Measurements from ENCODE around the gene ZNF200.
A peak's percentile ranks its signal among the peaks of the same experiment; 100 is the strongest.
"Not testable (repeated sequence)": the region's sequence is repeated elsewhere in the genome, so short reads cannot be mapped to it uniquely, and the experiment has no call there.

The ZNF200 gene

DNA sequence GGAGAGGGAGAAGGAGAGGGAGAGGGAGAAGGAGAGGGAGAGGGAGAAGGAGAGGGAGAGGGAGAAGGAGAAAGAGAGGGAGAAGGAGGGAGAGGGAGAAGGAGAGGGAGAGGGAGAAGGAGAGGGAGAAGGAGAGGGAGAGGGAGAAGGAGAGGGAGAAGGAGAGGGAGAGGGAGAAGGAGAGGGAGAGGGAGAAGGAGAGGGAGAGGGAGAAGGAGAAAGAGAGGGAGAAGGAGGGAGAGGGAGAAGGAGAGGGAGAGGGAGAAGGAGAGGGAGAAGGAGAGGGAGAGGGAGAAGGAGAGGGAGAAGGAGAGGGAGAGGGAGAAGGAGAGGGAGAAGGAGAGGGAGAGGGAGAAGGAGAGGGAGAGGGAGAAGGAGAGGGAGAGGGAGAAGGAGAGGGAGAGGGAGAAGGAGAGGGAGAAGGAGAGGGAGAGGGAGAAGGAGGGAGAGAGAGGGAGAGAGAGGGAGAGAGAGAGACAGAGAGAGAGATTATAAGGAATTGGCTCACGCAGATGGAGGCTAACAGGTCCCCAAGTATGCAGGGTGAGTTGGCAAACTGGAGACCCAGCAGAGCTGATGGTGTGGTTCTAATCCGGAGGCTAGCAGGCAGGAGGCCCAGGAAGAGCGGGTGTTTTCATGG is 37.1 kb downstream of the ZNF200 start:
- not testable (repeated sequence) for H3K36me3 Mint-ChIP-seq (ENCODE audit: low read depth); H3K4me1 Mint-ChIP-seq (ENCODE audit: low read depth); H3K27ac Mint-ChIP-seq; H3K4me3 Mint-ChIP-seq; H3K9me3 Mint-ChIP-seq
- peaks cover 34% of the 10 kb centered on the region for H3K27me3 Mint-ChIP-seq

DNA sequence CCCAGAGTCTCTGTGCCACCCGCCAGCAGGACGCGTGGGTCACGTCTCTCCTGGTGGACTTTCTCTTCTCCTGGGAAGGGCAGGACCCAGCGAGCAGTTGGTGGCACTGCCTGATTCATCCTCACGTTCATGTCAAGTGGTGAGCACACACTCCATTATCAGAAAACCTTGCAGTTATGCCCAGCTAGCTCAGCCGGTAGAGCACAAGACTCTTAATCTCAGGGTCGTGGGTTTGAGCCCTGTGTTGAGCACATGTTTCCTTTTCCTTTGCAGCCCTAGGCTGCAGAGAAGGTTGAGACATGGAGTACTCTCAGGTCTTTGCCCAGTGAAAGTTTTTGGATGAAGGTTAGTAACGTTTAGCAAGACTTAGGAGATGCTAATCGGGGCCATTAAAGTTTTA is 39.0 kb downstream of the ZNF200 start:
- Mint-ChIP-seq H3K36me3 (ENCODE audit: low read depth) (peaks cover 6% of the 10 kb centered on the region), H3K9me3 (no peaks in the 10 kb centered on the region), H3K27me3 (peaks cover 39% of the 10 kb centered on the region), H3K27ac (no peak overlapping the region), H3K4me1 (ENCODE audit: low read depth) (peaks cover 10% of the 10 kb centered on the region), H3K4me3 (no peak overlapping the region)

DNA sequence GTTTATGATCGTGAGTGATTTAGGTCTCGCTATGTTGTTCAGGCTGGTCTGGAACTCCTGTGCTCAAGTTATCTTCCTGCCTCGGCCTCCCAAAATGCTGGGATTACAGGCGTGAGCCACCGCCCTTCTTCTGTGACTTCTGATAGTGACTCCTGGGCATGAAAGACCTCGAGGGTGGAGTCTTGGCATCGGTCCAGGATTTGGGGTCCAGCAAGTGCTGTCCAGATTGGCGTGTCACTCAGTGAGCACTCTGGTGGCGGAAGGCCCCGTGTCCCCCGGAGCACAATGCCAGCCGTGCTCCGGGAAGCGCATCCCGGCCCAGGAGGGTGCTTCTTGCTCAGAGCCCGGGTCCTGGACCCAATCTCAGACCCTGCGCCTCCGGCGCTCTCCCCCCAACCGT is 40.2 kb downstream of the ZNF200 start:
- peaks cover 22% of the 10 kb centered on the region for H3K4me1 Mint-ChIP-seq (ENCODE audit: low read depth)
- no peak overlapping the region for H3K27ac Mint-ChIP-seq
- peaks cover 50% of the 10 kb centered on the region for H3K27me3 Mint-ChIP-seq
- no peaks in the 10 kb centered on the region for H3K9me3 Mint-ChIP-seq
- no peak overlapping the region for H3K4me3 Mint-ChIP-seq
- H3K36me3 Mint-ChIP-seq (ENCODE audit: low read depth): peaks cover 8% of the 10 kb centered on the region

DNA sequence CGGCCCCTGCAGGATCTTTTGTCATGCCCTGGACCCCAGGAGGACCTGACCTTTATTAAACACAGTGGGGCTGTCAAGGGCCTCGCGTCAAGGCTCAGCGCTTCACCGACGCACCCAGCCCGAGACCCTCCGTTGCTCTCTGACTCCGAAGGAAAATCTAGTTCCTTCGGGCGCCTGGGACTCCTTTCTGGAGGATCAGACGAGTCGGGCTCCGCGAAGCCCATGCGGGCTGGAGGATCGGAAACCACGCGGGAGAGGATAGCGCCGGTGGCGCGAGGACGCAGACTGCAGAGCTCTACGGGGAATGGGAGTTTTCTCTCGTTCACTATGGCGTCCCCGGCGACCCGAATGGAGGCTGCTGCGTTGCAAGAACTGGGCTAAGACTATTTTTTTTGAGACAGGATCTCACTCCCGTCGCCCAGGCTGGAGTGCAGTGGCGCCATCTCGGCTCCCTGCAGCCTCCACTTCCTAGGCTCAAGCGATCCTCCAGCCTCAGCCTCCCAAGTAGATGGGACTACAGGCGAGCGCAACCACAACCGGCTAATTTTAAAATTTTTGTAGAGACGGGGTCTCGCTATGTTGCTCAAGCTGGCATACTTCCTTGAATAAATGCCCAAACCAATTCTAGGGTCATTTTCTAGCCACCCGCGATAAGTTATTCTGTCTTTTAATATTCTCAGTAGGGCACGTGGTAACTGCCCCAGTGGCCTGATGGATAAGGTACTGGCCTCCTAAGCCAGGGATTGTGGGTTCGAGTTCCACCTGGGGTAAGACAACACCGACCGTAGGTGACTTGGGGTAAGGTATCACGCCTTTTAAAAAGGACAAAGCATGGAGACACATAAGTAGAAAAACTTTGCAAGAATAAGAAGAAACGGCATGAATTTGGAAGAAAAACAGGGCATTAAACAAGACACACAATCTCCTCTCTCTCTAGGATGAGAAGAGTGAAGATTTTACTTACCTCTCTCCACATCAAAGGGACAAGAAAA is 41.4 kb downstream of the ZNF200 start:
- H3K36me3 Mint-ChIP-seq (ENCODE audit: low read depth): peaks cover 13% of the 10 kb centered on the region
- H3K4me3 Mint-ChIP-seq: no peak overlapping the region
- no peak overlapping the region for H3K27ac Mint-ChIP-seq
- H3K27me3 Mint-ChIP-seq: peaks cover 62% of the 10 kb centered on the region
- H3K4me1 Mint-ChIP-seq (ENCODE audit: low read depth): peaks cover 34% of the 10 kb centered on the region
- H3K9me3 Mint-ChIP-seq: no peaks in the 10 kb centered on the region

DNA sequence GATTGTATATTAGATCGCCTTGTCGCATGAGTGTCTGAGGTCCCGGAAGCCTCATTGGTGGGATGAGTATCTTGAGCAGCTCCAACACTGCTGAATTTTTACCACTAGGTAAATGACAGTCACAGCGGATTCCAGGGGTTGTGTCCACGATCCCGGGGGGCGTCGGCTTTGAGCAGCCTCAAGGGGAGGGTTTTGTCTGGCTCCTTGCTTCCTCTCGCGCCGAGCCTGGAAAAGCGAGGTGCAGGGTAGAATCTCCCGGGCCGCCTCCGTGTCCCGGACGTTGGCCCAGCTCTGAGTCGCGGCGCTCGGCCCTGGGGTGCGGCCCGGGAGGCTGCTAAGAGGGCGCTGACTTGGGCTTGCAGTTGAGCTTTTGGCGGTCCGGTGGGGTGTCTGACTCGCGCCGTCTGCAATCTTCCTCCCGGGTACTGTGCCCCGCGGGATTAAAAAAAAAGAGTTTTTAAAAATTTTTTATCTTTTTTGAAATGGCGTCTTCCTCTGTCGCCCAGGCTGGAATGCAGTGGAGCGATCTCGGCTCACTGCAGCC is 42.4 kb downstream of the ZNF200 start:
- Mint-ChIP-seq H3K9me3 (no peaks in the 10 kb centered on the region), H3K4me1 (ENCODE audit: low read depth) (peaks cover 43% of the 10 kb centered on the region), H3K27ac (no peak overlapping the region), H3K36me3 (ENCODE audit: low read depth) (peaks cover 13% of the 10 kb centered on the region), H3K27me3 (peaks cover 70% of the 10 kb centered on the region), H3K4me3 (no peak overlapping the region)

DNA sequence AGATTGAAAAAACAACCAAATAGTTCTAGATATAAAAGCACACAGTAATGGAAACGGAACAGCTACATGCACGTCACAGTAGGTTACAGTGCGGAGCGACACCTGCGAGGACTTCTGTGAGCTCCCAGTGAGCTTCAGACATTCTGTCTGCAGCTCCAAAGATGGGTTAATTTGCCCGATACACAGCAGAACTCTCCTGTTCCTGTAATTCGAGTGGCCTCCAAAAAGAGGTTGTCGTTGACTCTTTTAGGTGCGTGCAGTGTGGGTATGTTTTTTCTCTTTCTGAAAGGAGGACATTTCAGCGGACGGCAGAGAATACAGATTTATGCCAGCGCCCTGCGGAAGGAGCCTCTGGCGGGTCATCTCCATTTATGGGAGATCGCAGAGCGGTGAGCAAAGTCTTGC is 44.0 kb downstream of the ZNF200 start:
- Mint-ChIP-seq H3K4me3 (peak overlapping the region; percentile 82), H3K27me3 (peaks cover 82% of the 10 kb centered on the region), H3K4me1 (ENCODE audit: low read depth) (peaks cover 50% of the 10 kb centered on the region), H3K27ac (peak overlapping the region; percentile 84), H3K36me3 (ENCODE audit: low read depth) (peaks cover 13% of the 10 kb centered on the region), H3K9me3 (no peaks in the 10 kb centered on the region)

DNA sequence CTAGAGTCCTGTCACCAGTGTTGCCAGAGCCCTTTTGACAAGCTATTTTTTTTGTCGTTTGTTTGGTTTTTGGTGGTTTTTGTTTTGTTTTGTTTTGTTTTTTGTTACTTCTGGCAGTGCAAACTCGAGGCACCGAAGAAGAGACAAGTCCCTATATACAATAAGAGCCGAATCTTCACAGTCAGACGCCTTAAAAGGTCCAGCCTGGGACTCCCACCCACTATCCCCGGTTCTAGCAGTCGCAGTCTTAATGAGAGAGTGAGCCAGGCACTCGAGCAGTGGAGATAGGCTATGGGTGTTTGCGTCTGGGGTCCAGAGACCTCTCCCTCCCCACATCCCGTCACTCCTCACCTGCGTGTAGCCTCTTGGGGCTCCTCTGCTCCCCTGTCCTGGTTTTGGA is 45.1 kb downstream of the ZNF200 start:
- H3K27ac Mint-ChIP-seq: peak overlapping the region; percentile 87
- peak overlapping the region; percentile 81 for H3K4me3 Mint-ChIP-seq
- H3K4me1 Mint-ChIP-seq (ENCODE audit: low read depth): peaks cover 53% of the 10 kb centered on the region
- H3K9me3 Mint-ChIP-seq: no peaks in the 10 kb centered on the region
- H3K27me3 Mint-ChIP-seq: peaks cover 85% of the 10 kb centered on the region
- peaks cover 13% of the 10 kb centered on the region for H3K36me3 Mint-ChIP-seq (ENCODE audit: low read depth)

DNA sequence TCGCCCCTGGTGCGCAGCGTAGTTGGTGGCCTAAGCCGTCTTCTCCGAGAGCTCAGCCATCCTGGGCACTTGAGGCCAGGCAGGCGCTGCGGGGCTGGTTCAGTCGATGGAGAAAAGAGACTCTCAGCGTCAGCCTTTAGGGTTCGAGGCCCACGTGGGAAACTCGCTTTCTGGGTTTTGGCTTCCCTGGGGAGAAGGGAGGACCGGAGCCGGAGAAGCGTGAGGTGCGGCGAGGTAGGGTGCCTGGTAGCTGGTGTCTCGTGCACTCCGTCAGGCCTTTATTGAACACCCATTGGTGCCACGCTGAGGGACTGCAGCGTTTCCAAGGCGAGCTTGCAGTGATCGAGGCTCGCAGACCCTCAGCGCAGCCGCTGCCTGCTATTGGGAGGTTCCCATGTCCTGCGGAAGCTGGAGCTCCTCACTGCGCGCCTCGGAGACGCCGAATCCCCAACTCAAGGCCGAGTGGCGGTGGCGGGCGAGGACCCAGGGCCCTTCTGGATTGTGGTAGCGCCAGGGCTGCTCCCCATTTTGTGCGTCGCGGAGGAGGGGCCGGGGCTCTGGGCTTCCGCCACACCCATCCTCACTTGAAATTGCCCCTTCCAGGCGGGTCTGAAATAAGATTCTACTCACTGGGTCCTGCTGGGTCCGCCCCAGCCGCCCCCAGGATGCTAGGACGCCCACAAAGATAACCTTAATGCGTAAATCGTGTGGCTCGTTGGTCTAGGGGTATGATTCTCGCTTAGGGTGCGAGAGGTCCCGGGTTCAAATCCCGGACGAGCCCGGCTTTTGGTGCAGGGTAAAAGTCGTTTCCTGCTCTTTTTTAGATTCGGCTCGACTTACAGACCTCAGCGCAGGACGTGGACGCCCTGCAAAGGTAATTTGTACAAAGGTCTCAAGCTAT is 45.8 kb downstream of the ZNF200 start:
- Mint-ChIP-seq H3K27ac (peak overlapping the region; percentile 87), H3K36me3 (ENCODE audit: low read depth) (peaks cover 16% of the 10 kb centered on the region), H3K4me1 (ENCODE audit: low read depth) (peaks cover 56% of the 10 kb centered on the region), H3K4me3 (peak overlapping the region; percentile 81), H3K9me3 (no peaks in the 10 kb centered on the region), H3K27me3 (peaks cover 83% of the 10 kb centered on the region)

DNA sequence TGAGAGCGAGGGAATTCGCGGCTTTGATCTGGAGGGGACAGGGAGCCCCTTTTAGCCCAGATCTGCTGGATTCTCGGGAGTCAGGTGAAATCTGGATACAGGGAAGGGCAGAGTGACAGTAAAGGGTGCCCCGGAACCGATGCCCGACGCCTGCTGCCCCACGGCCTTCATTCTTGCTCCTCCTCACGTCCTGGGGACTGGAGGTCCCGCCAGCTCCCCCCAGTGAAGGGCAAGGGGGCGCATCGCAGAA is 46.4 kb downstream of the ZNF200 start:
- Mint-ChIP-seq H3K27ac (no peak overlapping the region), H3K4me3 (peak overlapping the region; percentile 81), H3K9me3 (no peaks in the 10 kb centered on the region), H3K4me1 (ENCODE audit: low read depth) (peaks cover 62% of the 10 kb centered on the region), H3K36me3 (ENCODE audit: low read depth) (peaks cover 19% of the 10 kb centered on the region), H3K27me3 (peaks cover 83% of the 10 kb centered on the region)

DNA sequence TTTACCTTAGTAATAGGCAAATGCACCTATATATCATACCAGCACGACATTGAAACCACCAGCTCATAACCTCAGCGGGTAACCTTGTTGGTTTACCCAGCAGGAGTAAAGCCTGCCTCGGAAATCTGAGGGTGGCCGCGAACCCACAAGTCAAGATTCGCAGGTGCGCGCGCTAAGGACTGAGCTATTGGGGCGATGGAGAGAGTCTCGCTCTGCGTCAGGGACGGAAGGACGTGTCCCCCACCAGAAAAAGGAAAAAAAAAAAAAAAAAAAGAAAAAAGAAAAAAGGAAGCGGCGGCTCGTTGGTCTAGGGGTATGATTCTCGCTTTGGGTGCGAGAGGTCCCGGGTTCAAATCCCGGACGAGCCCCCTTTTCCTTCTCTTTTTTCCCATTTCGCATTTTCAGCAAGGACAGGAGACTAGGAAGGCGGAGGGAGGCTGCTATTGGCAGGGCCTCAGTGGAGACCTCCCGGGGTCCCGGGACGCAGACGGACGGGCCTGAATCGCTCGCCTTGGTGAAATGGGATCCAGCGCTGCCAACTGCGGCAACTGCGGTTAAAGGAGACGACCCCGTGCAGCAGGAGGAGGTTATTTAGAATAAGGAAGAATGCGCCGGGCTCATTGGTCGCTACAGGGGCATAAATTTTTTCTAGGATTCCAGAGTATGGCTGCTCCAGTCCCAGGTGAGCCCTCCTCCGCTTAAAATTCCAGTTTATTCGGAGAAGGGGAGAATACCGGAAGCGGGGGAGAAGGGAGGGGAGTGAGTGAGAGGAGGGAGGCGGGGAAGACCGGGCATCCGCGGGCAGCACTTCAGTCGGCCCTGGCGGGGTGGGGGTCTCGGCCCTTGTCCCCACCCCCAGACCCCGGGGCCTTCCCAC is 46.9 kb downstream of the ZNF200 start, which contains the start of gene OR1F1:
OR1F1 (plus strand) TSS at position 407 of the 877 bp plus-strand sequence.
- peaks cover 68% of the 10 kb centered on the region for H3K4me1 Mint-ChIP-seq (ENCODE audit: low read depth)

DNA sequence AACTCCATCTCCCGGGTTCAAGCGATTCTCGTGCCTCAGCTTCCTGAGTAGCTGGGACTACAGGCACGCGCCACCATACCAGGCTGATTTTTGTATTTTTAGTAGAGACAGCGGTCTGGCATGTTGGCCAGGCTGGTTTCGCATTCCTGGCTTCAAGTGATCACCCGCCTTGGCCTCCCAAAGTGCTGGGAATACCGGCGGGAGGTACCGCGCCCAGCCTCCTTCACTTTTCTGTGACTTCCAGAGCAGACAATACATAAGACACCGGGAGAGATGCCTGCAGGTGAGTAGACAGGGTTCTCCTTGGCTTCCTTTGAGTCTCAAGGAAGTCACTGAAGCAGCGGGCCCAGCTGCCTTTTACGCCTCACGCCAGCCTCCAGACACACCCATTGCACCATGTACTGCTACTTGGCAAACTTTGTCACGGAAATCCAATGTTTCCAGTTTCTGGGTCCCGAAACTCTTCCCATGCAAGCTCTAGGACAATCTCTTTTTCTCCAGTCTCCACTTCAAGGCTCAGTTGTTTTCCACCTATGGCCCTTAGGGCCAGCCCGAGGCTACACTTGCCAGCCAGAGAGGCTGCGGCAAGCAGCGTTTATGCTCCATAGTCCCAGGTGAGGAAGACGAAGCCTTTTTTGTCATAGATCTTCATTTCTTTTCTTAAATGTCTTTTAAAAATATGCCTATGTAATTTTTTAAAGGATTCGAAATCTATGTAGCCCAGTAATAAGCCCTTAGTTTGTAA is 47.8 kb downstream of the ZNF200 start:
- peaks cover 75% of the 10 kb centered on the region for H3K4me1 Mint-ChIP-seq (ENCODE audit: low read depth)

More for the DNA sequence above, 46.9 kb downstream of the ZNF200 start, which contains the start of gene OR1F1:
- H3K9me3 Mint-ChIP-seq: no peaks in the 10 kb centered on the region
- H3K27me3 Mint-ChIP-seq: peaks cover 83% of the 10 kb centered on the region
- H3K4me3 Mint-ChIP-seq: peak within 1 kb of the TSS; percentile 81
- peak within 1 kb of the TSS; percentile 92 for H3K27ac Mint-ChIP-seq
- peaks cover 19% of the 10 kb centered on the region for H3K36me3 Mint-ChIP-seq (ENCODE audit: low read depth)

DNA sequence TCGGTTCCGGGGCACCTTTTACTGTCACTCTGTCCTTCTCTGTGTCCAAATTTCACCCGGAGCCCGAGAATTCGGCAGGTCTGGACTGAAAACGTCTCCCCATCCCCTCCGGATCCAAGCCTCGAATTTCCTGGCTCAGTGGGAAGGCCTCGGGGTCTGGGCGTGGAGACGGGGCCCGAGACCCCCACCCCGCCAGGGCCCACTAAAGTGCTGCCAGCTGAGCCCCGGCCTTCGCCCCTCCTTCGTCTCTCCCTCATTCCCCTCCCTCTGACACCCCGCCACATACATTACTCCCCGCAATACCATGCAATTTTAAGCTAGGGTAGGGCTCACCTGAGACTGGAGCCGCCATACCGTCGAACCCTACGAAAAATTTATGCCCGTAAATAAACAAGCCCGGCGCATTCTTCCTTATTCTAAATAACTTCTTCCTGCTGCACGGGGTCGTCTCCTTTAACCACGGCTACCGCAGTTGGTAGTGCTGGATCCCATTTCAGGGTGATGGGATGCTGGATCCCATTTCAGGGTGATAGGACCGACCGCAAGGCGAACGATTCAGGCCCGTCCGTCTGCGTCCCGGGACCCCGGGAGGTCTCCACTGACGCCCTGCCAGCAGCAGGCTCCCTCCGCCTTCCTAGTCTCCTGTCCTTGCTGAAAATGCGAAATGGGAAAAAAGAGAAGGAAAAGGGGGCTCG is 51.4 kb downstream of the ZNF200 start:
- Mint-ChIP-seq H3K4me1 (ENCODE audit: low read depth) (peaks cover 42% of the 10 kb centered on the region), H3K27me3 (peaks cover 85% of the 10 kb centered on the region), H3K27ac (peak overlapping the region; percentile 88), H3K36me3 (ENCODE audit: low read depth) (peaks cover 10% of the 10 kb centered on the region), H3K9me3 (no peaks in the 10 kb centered on the region), H3K4me3 (peak overlapping the region; percentile 84)

More for the DNA sequence above, 47.8 kb downstream of the ZNF200 start:
- H3K9me3 Mint-ChIP-seq: no peaks in the 10 kb centered on the region
- peaks cover 23% of the 10 kb centered on the region for H3K36me3 Mint-ChIP-seq (ENCODE audit: low read depth)
- H3K27me3 Mint-ChIP-seq: peaks cover 86% of the 10 kb centered on the region
- peak overlapping the region; percentile 81 for H3K4me3 Mint-ChIP-seq
- peak overlapping the region; percentile 92 for H3K27ac Mint-ChIP-seq
